WTC11 (cell line): ENCODE data around the gene EIF3I. TPM values are rescaled to one million over a fixed set of nuclear protein-coding genes. Genes with fewer than 3 reads are reported as not detected.
A peak's percentile ranks its signal among the peaks of the same experiment; 100 is the strongest.

ENCODE experiments used
- ATAC-seq: fragments of 200-7000 bp; cut with Tn5 transposase; 2 replicates; pipeline ENCODE4 v1.10.0; 2021; ENCODE audit warnings: mild to moderate bottlenecking, moderate library complexity
- CTCF ChIA-PET: fragments of 300-600 bp; sonication (Branson Sonifier 250); formaldehyde crosslinking; loops from one replicate; lab custom pipeline; 2021; ENCODE audit warnings: antibody characterized with exemption; lab: Charles Lee
- POLR2A ChIA-PET: fragments of 350-600 bp; sonication (Branson Sonifier 250); formaldehyde crosslinking; loops from one replicate; lab custom pipeline; 2021; ENCODE audit warnings: antibody characterized with exemption; lab: Charles Lee
- DNase-seq: peaks from one replicate; pipeline ENCODE4 v3.0.0; 2021; ENCODE audit warnings: low spot score
- H3K27ac Mint-ChIP-seq: 2 replicates; pipeline ENCODE4 v1.8.0; 2021; ENCODE audit warnings: mixed read lengths
- H3K27me3 Mint-ChIP-seq: 2 replicates; pipeline ENCODE4 v1.8.0; 2021; ENCODE audit warnings: low read depth, mild to moderate bottlenecking, moderate library complexity, mixed read lengths
- H3K36me3 Mint-ChIP-seq: 2 replicates; pipeline ENCODE4 v1.8.0; 2021; ENCODE audit warnings: mixed read lengths
- H3K4me1 Mint-ChIP-seq: 2 replicates; pipeline ENCODE4 v1.8.0; 2022; ENCODE audit warnings: mixed read lengths
- H3K4me3 Mint-ChIP-seq: 2 replicates; pipeline ENCODE4 v1.8.0; 2021; ENCODE audit warnings: mild to moderate bottlenecking, moderate library complexity, mixed read lengths
- H3K9me3 Mint-ChIP-seq: 2 replicates; pipeline ENCODE4 v1.8.0; 2021; ENCODE audit warnings: mixed read lengths
- ATF2 ChIP-seq: sonication (generic); formaldehyde crosslinking; IDR thresholded peaks from 2 replicates; pipeline ENCODE4 v1.8.1; 2022; ENCODE audit warnings: low read depth, missing genetic modification reagents, borderline replicate concordance
- ERG ChIP-seq: fragments of 250-450 bp; sonication (Bioruptor Pico); IDR thresholded peaks from 2 replicates; pipeline ENCODE4 v1.8.0; 2021; ENCODE audit warnings: mild to moderate bottlenecking
- FOXP4 ChIP-seq: sonication (generic); formaldehyde crosslinking; IDR thresholded peaks from 2 replicates; pipeline ENCODE4 v1.8.0; 2022; ENCODE audit warnings: mild to moderate bottlenecking, missing genetic modification reagents
- NR2C2 ChIP-seq: sonication (generic); formaldehyde crosslinking; IDR thresholded peaks from 2 replicates; pipeline ENCODE4 v1.8.0; 2022; ENCODE audit warnings: mild to moderate bottlenecking, missing genetic modification reagents
- SMAD3 ChIP-seq: sonication (generic); formaldehyde crosslinking; IDR thresholded peaks from 2 replicates; pipeline ENCODE4 v1.8.0; 2022; ENCODE audit warnings: missing genetic modification reagents, mild to moderate bottlenecking, borderline replicate concordance
- USF1 ChIP-seq: sonication (generic); formaldehyde crosslinking; IDR thresholded peaks from 2 replicates; pipeline ENCODE4 v1.8.0; 2022; ENCODE audit warnings: mild to moderate bottlenecking, missing genetic modification reagents
- ZNF425 ChIP-seq: fragments of 250-450 bp; sonication (Bioruptor Pico); conservative IDR thresholded peaks from 2 replicates; pipeline ENCODE4 v1.9.0; 2021; ENCODE audit warnings: mild to moderate bottlenecking
- ZNF532 ChIP-seq: fragments of 250-450 bp; sonication (Bioruptor Pico); IDR thresholded peaks from 2 replicates; pipeline ENCODE4 v1.9.0; 2021; ENCODE audit warnings: mild to moderate bottlenecking, borderline replicate concordance
- total RNA-seq: library from RNA; stranded (reverse); gene quantifications from 3 replicates; pipeline ENCODE4 v1.2.3, GENCODE V29; 2021

EIF3I gene
- total RNA-seq, 1 experiment from 2014 or later, result 237 TPM

GRCh38 chr1:32232558-32233304 is 10.5 kb downstream of the EIF3I start (continued):
- TF ChIP-seq ZNF532 (no peak), SMAD3 (CRISPR knock-in tag) (no peak)

GRCh38 chr1:32234792-32235191 is 12.6 kb downstream of the EIF3I start:
- H3K4me3 Mint-ChIP-seq, result no peak overlapping the region
- peak overlapping the region; percentile 5; the same call in 1 of the 2 replicates for H3K27ac Mint-ChIP-seq
- H3K27me3 Mint-ChIP-seq, result no peaks in the 10 kb centered on the region
- POLR2A ChIA-PET, result interaction anchor here (0.6 to 1.5 kb wide), 3 partner anchors 14 to 231 kb away, joined by 3 to 8 read pairs (median 3); no protein-coding TSS in a partner anchor
- H3K36me3 Mint-ChIP-seq, result peaks cover 24% of the 10 kb centered on the region
- CTCF ChIA-PET, result interaction anchor here (0.6 to 1.5 kb wide), 4 partner anchors 13 to 81 kb away, joined by 3 to 11 read pairs (median 6); partner anchors contain the start of genes EIF3I, FAM167B and TMEM234
- no peaks in the 10 kb centered on the region for H3K9me3 Mint-ChIP-seq
- TF ChIP-seq FOXP4 (CRISPR knock-in tag), result no peak
- peaks cover 12% of the 10 kb centered on the region for H3K4me1 Mint-ChIP-seq
- ATAC-seq (no peak; the same call in 1 of the 2 replicates), DNase-seq (peak; percentile 30)

GRCh38 chr1:32239337-32239736 is 17.1 kb downstream of the EIF3I start:
- no peaks in the 10 kb centered on the region for H3K9me3 Mint-ChIP-seq
- H3K27ac Mint-ChIP-seq, result peak overlapping the region; percentile 21
- CTCF ChIA-PET, result interaction anchor here (0.7 to 4.9 kb wide), 13 partner anchors 10 to 638 kb away, joined by 3 to 75 read pairs (median 4); partner anchors contain the start of genes BSDC1, EIF3I, TMEM234 and TMEM39B
- H3K36me3 Mint-ChIP-seq, result peaks cover 4% of the 10 kb centered on the region; the same call in 1 of the 2 replicates
- peaks cover 3% of the 10 kb centered on the region; the same call in 1 of the 2 replicates for H3K27me3 Mint-ChIP-seq
- no peak for ATAC-seq
- no peak for TF ChIP-seq ATF2
- no peak for TF ChIP-seq NR2C2 (CRISPR knock-in tag)
- TF ChIP-seq ZNF425 (CRISPR knock-in tag), result no peak
- no peak for TF ChIP-seq USF1
- no peak for TF ChIP-seq ERG (CRISPR knock-in tag)
- peaks cover 21% of the 10 kb centered on the region for H3K4me1 Mint-ChIP-seq
- POLR2A ChIA-PET, result interaction anchor here (0.5 to 3.2 kb wide), 11 partner anchors 10 to 166 kb away, joined by 3 to 30 read pairs (median 6); partner anchors contain the start of genes IQCC, MARCKSL1 and TMEM39B
- H3K4me3 Mint-ChIP-seq, result peak overlapping the region; percentile 84
- peak; percentile 24 for DNase-seq
